ENCODE results near the gene SPATA32. TPM values are rescaled to one million over a fixed set of nuclear protein-coding genes. Genes with fewer than 3 reads are reported as not detected.

Gene SPATA32
- total RNA-seq, 1 experiment from 2014 or later = 0.15 TPM

DNA sequence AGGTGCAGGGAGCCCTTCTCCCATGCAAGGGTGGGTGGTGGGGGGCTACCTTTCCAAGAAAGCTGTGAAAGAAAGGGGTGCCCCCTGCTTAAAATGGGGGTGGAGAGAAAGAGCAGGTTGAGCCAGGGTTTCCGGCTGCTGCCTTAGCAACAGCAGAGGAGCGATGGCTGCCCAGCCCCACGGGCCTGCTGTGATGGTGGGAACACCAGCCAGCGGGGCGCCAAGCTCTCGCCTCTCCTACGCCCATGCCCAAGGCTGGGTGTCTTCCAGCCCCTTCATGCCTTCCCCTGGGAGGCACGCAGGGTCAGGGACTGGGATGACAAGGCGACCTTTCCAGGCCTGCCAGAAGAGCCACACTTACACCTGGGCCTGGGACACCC is 37.2 kb downstream of the SPATA32 start:
- Histone ChIP-seq H3K79me2 (ENCODE audit: insufficient read depth, low read length) (no peaks in the 10 kb centered on the region), H2AFZ (ENCODE audit: low read depth, low read length, poor library complexity, severe bottlenecking) (no peak overlapping the region), H4K20me1 (ENCODE audit: insufficient read depth) (no peaks in the 10 kb centered on the region), H3K9me2 (ENCODE audit: insufficient read depth) (no peaks in the 10 kb centered on the region), H3K27ac (ENCODE audit: low read depth, low read length) (no peak overlapping the region; the same call in 1 of the 2 replicates), H3K9me3 (ENCODE audit: control insufficient read depth in 1 of 2, insufficient read depth in 1 of 2, low read depth in 1 of 2, low read length in 2 of 2) (no peaks in the 10 kb centered on the region), H3K4me1 (ENCODE audit: control insufficient read depth in 1 of 2, insufficient read depth in 2 of 2, low read length in 2 of 2) (peaks cover 19 to 71% of the 10 kb centered on the region in 2 experiments), H3K9ac (ENCODE audit: low read length) (no peak overlapping the region), H3K36me3 (ENCODE audit: control insufficient read depth in 1 of 2, insufficient read depth in 2 of 2, low read length in 2 of 2) (no peaks in the 10 kb centered on the region), H3K4me2 (ENCODE audit: low read length) (no peak overlapping the region), H3K27me3 (ENCODE audit: insufficient read depth, low read length) (no peaks in the 10 kb centered on the region), H3K4me3 (replicated peaks in 1 of 2; ENCODE audit: low read depth in 1 of 2, low read length in 2 of 2) (no peak overlapping the region)
- TF ChIP-seq RAD21 (IDR thresholded peaks at IDR 0.05; ENCODE audit: low read depth) (no peak), YY1 (IDR thresholded peaks at IDR 0.05; ENCODE audit: extremely low read depth, insufficient replicate concordance, low read depth, low read length) (no peak), POLR2A (IDR thresholded peaks at IDR 0.05; ENCODE audit: borderline replicate concordance, extremely low read depth, insufficient read depth, insufficient read length) (no peak), TCF7L2 (IDR thresholded peaks at IDR 0.05; ENCODE audit: borderline replicate concordance, extremely low read depth, insufficient read depth, insufficient read length) (no peak), SP1 (IDR thresholded peaks at IDR 0.05; ENCODE audit: low read depth) (no peak), POLR2AphosphoS5 (IDR thresholded peaks at IDR 0.05; ENCODE audit: low read depth, low read length) (no peak), ZFX (IDR thresholded peaks at IDR 0.05) (no peak), FOSL1 (IDR thresholded peaks at IDR 0.05; ENCODE audit: low read depth) (no peak)
- TF ChIP-seq, protein P1, sequence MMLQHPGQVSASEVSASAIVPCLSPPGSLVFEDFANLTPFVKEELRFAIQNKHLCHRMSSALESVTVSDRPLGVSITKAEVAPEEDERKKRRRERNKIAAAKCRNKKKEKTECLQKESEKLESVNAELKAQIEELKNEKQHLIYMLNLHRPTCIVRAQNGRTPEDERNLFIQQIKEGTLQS (IDR thresholded peaks at IDR 0.05) = no peak
- TF ChIP-seq, protein P2, sequence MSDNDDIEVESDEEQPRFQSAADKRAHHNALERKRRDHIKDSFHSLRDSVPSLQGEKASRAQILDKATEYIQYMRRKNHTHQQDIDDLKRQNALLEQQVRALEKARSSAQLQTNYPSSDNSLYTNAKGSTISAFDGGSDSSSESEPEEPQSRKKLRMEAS (IDR thresholded peaks at IDR 0.05) = no peak
- TF ChIP-seq, protein P3, sequence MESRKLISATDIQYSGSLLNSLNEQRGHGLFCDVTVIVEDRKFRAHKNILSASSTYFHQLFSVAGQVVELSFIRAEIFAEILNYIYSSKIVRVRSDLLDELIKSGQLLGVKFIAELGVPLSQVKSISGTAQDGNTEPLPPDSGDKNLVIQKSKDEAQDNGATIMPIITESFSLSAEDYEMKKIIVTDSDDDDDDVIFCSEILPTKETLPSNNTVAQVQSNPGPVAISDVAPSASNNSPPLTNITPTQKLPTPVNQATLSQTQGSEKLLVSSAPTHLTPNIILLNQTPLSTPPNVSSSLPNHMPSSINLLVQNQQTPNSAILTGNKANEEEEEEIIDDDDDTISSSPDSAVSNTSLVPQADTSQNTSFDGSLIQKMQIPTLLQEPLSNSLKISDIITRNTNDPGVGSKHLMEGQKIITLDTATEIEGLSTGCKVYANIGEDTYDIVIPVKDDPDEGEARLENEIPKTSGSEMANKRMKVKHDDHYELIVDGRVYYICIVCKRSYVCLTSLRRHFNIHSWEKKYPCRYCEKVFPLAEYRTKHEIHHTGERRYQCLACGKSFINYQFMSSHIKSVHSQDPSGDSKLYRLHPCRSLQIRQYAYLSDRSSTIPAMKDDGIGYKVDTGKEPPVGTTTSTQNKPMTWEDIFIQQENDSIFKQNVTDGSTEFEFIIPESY (IDR thresholded peaks at IDR 0.05; ENCODE audit: extremely low read depth, insufficient replicate concordance, low read length) = no peak
- ChIA-PET RAD21 (ENCODE audit: low non-redundant PET in 1 of 2, low total read pairs in 2 of 2, uncharacterized antibody in 2 of 2, unreplicated experiment in 2 of 2) (no interaction called here), CTCF (no interaction called here), POLR2A (no interaction called here)
- intact Hi-C loops (cut with micrococcal nuclease) = no loop called here
- DNase-seq (ENCODE audit: low read depth, low spot score) (no peak), ATAC-seq (no peak)
- no TSS peak for BruUV-seq (replicated peaks)

All from HCT116 (cell line).